Glomerular visceral epithelial cell (primary cell): ENCODE results near the gene GAS6.

Experiments used
- DNase-seq: peaks from one replicate; pipeline ENCODE4 v3.0.0-alpha.2; 2016; ENCODE audit errors: extremely low spot score

GAS6 gene

DNA sequence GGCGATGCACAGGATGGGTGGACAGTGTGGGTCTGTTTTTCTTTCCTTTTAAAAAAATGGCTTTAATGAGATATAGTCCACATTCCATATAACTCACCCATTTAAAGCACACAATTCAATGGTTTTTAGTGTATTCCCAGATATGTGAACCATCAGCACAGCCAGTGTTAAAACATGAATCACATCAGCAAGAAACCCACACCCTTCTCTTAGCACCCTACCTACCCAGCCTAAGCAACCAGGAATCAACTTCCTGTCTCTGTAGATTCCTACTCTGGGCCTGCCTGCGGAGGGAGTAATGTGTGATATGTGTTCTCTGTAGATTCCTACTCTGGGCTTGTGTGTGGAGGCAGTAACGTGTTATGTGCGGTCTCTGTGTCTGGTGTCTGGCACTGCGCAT lies 92.9 kb downstream of the GAS6 start:
- DNase-seq, result no peak
